Caco-2 (cell line): ENCODE results near the gene TMEM252. TPM values are rescaled to one million over a fixed set of nuclear protein-coding genes. Genes with fewer than 3 reads are reported as not detected.

Experiments
- BruUV-seq: library from RNA; stranded (reverse); fragments of 400-500 nt; replicated peaks from 2 replicates; lab custom pipeline; 2021; lab: Mats Ljungman, UMichigan
- CTCF ChIA-PET: fragments of 300-600 bp; sonication (Branson Sonifier 250); formaldehyde crosslinking; loops from one replicate; lab custom pipeline; 2022; ENCODE audit warnings: antibody characterized with exemption; lab: Charles Lee
- POLR2A ChIA-PET: fragments of 300-600 bp; sonication (Branson Sonifier 250); formaldehyde crosslinking; loops from one replicate; lab custom pipeline; 2022; ENCODE audit warnings: antibody characterized with exemption; lab: Charles Lee
- DNase-seq, 2 experiments: peaks; one replicate each; pipeline versions ENCODE4 v3.0.0 to v3.0.0-alpha.2; 2020 to 2022
- H3K27me3 ChIP-seq: replicated peaks from 2 replicates; pipeline ENCODE4 v1.6.0; 2011; ENCODE audit warnings: low read length; ENCODE audit not compliant: control insufficient read depth, insufficient read depth
- H3K36me3 ChIP-seq: 2 replicates; pipeline ENCODE4 v1.5.1; 2011; ENCODE audit warnings: low read length; ENCODE audit not compliant: control insufficient read depth, insufficient read depth
- H3K4me1 ChIP-seq: fragments of 250-450 bp; sonication (Bioruptor Pico); 2 replicates; pipeline ENCODE4 v1.5.1; 2020; ENCODE audit warnings: mild to moderate bottlenecking
- H3K4me3 ChIP-seq: 2 replicates; pipeline ENCODE4 v1.5.1; 2011; ENCODE audit warnings: low read depth, mild to moderate bottlenecking, control low read depth, low read length
- H3K9me3 ChIP-seq: fragments of 250-450 bp; sonication (Bioruptor Pico); 2 replicates; pipeline ENCODE4 v1.5.1; 2020; ENCODE audit warnings: mild to moderate bottlenecking, moderate library complexity
- H3K27ac Mint-ChIP-seq: one replicate; pipeline ENCODE4 v1.8.0; 2022; ENCODE audit warnings: mixed read lengths; ENCODE audit not compliant: unreplicated experiment
- H3K27me3 Mint-ChIP-seq: one replicate; pipeline ENCODE4 v1.8.0; 2022; ENCODE audit warnings: mixed read lengths; ENCODE audit not compliant: insufficient read depth, unreplicated experiment
- H3K36me3 Mint-ChIP-seq: one replicate; pipeline ENCODE4 v1.8.0; 2022; ENCODE audit warnings: mild to moderate bottlenecking, mixed read lengths; ENCODE audit not compliant: insufficient read depth, unreplicated experiment
- H3K4me1 Mint-ChIP-seq: one replicate; pipeline ENCODE4 v1.8.0; 2022; ENCODE audit warnings: low read depth, mixed read lengths; ENCODE audit not compliant: unreplicated experiment
- H3K4me3 Mint-ChIP-seq: one replicate; pipeline ENCODE4 v1.8.0; 2022; ENCODE audit warnings: mild to moderate bottlenecking, moderate library complexity, mixed read lengths; ENCODE audit not compliant: unreplicated experiment
- H3K9me3 Mint-ChIP-seq: one replicate; pipeline ENCODE4 v1.8.0; 2022; ENCODE audit warnings: mixed read lengths; ENCODE audit not compliant: unreplicated experiment
- CTCF ChIP-seq, 2 experiments: fragments of 200-600 bp in 1 of 2; IDR thresholded peaks; 1 replicate in 1 of 2; 2 replicates in 1 of 2; pipeline versions ENCODE4 v1.5.1 to v1.8.0; 2011 to 2022; ENCODE audit warnings: antibody characterized with exemption in 1 of 2, control low read depth in 1 of 2, inconsistent platforms in 1 of 2, low read depth in 1 of 2, low read length in 1 of 2, mild to moderate bottlenecking in 1 of 2, moderate library complexity in 1 of 2; ENCODE audit not compliant: insufficient read depth in 1 of 2, severe bottlenecking in 1 of 2, unreplicated experiment in 1 of 2
- intact Hi-C: fragments of 100-400 bp; cut with micrococcal nuclease; formaldehyde crosslinking; loops from one replicate; pipeline ENCODE4 v1.10.0; 2022; ENCODE audit not compliant: unreplicated experiment
- total RNA-seq: library from RNA; stranded (reverse); gene quantifications from 2 replicates; pipeline ENCODE4 v1.2.3, GENCODE V29; 2022

TMEM252 gene
- total RNA-seq, 1 experiment from 2014 or later, result not detected

GRCh38 chr9:68548241-68548640 is 7.6 kb upstream of the TMEM252 start:
- CTCF ChIA-PET, result no interaction called here
- no peak overlapping the region for H3K27ac Mint-ChIP-seq
- no peak for DNase-seq
- H3K9me3 Mint-ChIP-seq, result no peaks in the 10 kb centered on the region
- intact Hi-C loops, result no loop called here
- no peaks in the 10 kb centered on the region for H3K4me1 Mint-ChIP-seq
- no peaks in the 10 kb centered on the region for H3K36me3 Mint-ChIP-seq
- Histone ChIP-seq H3K4me3 (no peak overlapping the region), H3K4me1 (no peaks in the 10 kb centered on the region), H3K27me3 (no peaks in the 10 kb centered on the region), H3K9me3 (no peaks in the 10 kb centered on the region), H3K36me3 (no peaks in the 10 kb centered on the region)
- peaks cover 2% of the 10 kb centered on the region for H3K27me3 Mint-ChIP-seq
- no TSS peak for BruUV-seq
- no peak for TF ChIP-seq CTCF (IDR thresholded peaks at IDR 0.05; ENCODE audit: insufficient read depth in 1 of 2, low read depth in 1 of 2, low read length in 1 of 2, severe bottlenecking in 1 of 2, unreplicated experiment in 1 of 2)
- no peak overlapping the region for H3K4me3 Mint-ChIP-seq
- POLR2A ChIA-PET, result no interaction called here

DNA sequence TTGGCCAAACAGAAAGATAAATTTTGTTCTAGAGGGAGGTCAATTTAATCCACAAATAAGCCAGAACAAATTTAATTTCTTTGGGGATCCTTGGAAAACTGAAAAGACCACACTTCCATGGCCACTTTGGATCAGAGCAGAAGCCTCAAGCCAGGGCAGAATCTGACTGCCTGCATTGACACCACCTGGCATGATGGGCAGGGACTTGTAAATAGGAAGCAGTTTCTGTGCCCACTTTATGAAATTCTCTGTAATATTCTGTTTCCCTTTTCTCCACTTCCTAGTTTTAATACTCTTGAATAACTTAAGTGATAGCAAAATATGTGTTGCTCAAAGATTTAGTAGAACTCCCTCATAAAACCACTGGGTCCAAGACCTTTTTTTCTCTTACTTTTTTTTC is 6.7 kb upstream of the TMEM252 start:
- CTCF ChIA-PET, result no interaction called here
- Mint-ChIP-seq H3K4me1 (no peaks in the 10 kb centered on the region), H3K27ac (no peak overlapping the region), H3K36me3 (no peaks in the 10 kb centered on the region), H3K27me3 (peaks cover 2% of the 10 kb centered on the region), H3K4me3 (no peak overlapping the region), H3K9me3 (no peaks in the 10 kb centered on the region)
- Histone ChIP-seq H3K9me3 (no peaks in the 10 kb centered on the region), H3K4me3 (no peak overlapping the region), H3K36me3 (no peaks in the 10 kb centered on the region), H3K4me1 (no peaks in the 10 kb centered on the region), H3K27me3 (no peaks in the 10 kb centered on the region)
- POLR2A ChIA-PET, result no interaction called here
- TF ChIP-seq CTCF (IDR thresholded peaks at IDR 0.05; ENCODE audit: insufficient read depth in 1 of 2, low read depth in 1 of 2, low read length in 1 of 2, severe bottlenecking in 1 of 2, unreplicated experiment in 1 of 2), result no peak
- no peak for DNase-seq
- intact Hi-C loops, result no loop called here
- BruUV-seq, result no TSS peak

- Mint-ChIP-seq H3K9me3 (no peaks in the 10 kb centered on the region), H3K4me1 (no peaks in the 10 kb centered on the region), H3K27ac (no peak overlapping the region), H3K4me3 (no peak overlapping the region), H3K36me3 (no peaks in the 10 kb centered on the region), H3K27me3 (peaks cover 2% of the 10 kb centered on the region)
- BruUV-seq, result no TSS peak
- Histone ChIP-seq H3K9me3 (no peaks in the 10 kb centered on the region), H3K27me3 (no peaks in the 10 kb centered on the region), H3K36me3 (no peaks in the 10 kb centered on the region), H3K4me1 (no peaks in the 10 kb centered on the region), H3K4me3 (no peak overlapping the region)
- TF ChIP-seq CTCF (IDR thresholded peaks at IDR 0.05; ENCODE audit: insufficient read depth in 1 of 2, low read depth in 1 of 2, low read length in 1 of 2, severe bottlenecking in 1 of 2, unreplicated experiment in 1 of 2), result no peak
- no peak for DNase-seq
- POLR2A ChIA-PET, result no interaction called here
- intact Hi-C loops, result no loop called here
- CTCF ChIA-PET, result no interaction called here
Measured at GRCh38 chr9:68546596-68547390, 6.1 kb upstream of the TMEM252 start.
